T-helper 1 cell treated with Interleukin-12 subunit alpha and Interleukin-12 subunit beta and Interleukin-4 antibody, amounts not matched to agents 30 ng/mL and 1 ng/mL, for 36 hours (primary cell): ENCODE results near the gene IPP. TPM values are rescaled to one million over a fixed set of nuclear protein-coding genes. Genes with fewer than 3 reads are reported as not detected.
"Not testable (repeated sequence)": the region's sequence is repeated elsewhere in the genome, so short reads cannot be mapped to it uniquely, and the experiment has no call there.

ENCODE experiments used
- intact Hi-C: fragments of 100-400 bp; cut with micrococcal nuclease; formaldehyde crosslinking; loops from one replicate; pipeline ENCODE4 v1.15.1; 2024
- total RNA-seq: library from RNA; stranded (reverse); gene quantifications from 2 replicates; pipeline ENCODE4 v1.2.3, GENCODE V29; 2022

IPP gene
- total RNA-seq, 1 donor from 2014 or later: 12.5 TPM

DNA sequence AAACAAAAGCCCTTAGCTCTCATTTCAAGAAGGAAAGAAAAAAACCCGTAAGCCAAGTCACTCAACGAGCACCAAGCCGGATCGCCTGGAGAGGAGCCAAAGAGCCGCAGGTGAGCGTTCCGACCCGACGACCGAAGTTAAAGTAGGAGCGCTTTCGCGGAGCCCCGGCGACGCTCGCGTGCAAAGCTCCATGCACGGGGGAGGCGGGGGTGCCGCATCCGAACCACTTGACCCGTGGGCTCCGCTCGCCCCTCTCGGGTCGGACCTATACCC is 64.5 kb downstream of the IPP start:
- intact Hi-C loops: loop anchor here (1.0 to 10.0 kb wide), 24 partner anchors 136 to 1751 kb away; partner anchors contain the start of genes AKR1A1, ARMH1, ATP6V0B and BTBD19

DNA sequence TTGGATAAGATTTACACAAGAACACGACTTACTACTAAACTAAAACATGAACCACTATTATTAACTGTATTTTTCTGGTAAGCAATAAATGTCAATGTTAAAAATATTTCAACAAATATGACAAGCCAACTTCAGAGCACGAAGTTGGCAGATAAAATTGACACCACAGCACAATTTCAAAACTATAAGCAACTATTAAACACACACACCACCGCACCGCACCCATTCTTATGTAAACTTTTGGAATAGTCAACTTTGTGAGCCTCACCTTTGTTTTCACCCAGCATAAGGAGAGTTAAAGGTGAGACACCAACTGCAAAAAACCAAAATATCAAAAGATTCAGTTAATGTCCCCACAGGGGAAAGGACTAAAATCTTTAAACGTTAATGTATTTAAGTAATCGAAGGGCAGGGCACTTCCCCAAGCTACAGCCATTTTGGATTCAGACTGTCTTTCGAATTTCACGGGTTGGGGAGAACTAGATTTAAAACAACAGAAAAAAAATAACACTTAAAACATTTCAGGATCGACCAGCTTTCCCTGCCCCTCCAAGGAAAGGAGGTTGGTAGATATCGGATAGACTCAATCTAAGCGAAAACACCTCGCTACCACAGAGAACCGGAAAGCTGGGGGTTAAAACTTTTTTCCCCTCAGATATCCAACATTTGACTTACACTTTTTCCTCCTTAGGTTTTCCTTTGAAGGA is 65.0 kb downstream of the IPP start:
- intact Hi-C loops: loop anchor here (1.0 to 10.0 kb wide), 24 partner anchors 135 to 1752 kb away; partner anchors contain the start of genes AKR1A1, ARMH1, ATP6V0B and BTBD19

DNA sequence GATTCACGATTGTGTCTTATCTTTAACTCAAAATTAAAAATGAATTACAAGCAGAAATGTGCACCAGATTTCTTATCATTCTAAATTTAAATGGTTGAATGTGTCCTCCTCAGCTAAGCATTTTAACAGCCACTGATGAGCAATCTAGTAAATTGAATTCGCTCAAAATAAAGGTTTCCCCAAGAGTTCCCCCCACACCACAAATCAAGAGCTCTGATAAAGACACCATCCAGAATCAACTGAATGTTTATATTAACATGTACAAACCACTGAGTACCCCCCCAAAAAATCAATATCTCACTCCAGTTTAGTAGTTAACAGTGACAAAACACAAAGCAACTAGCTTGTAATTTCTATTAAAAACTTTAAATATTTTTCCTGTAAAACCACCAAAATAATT is 66.1 kb downstream of the IPP start:
- intact Hi-C loops: loop anchor here (10.0 kb wide), 3 partner anchors 1470 to 1740 kb away; partner anchors contain the start of genes DMAP1, IPO13 and SLC6A9

DNA sequence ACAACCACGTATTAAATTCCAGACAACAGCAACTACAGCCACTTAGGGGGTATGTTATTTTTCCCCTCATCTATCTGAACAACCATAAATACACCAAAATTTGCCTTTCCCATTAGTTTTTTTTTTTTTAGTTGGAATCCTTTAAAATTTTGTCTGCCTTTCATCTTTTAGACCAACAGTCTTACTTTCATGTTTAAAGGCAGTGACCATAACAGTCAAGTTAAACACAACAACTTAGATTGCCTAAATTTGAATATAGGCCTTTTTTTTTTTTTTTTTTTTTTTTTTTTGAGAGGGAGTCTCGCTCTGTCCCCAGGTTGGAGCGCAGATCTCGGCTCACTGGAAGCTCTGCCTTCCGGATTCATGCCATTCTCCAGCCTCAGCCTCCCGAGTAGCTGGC is 67.5 kb downstream of the IPP start:
- intact Hi-C loops: loop anchor here (10.0 kb wide), 3 partner anchors 1468 to 1738 kb away; partner anchors contain the start of genes DMAP1, IPO13 and SLC6A9

DNA sequence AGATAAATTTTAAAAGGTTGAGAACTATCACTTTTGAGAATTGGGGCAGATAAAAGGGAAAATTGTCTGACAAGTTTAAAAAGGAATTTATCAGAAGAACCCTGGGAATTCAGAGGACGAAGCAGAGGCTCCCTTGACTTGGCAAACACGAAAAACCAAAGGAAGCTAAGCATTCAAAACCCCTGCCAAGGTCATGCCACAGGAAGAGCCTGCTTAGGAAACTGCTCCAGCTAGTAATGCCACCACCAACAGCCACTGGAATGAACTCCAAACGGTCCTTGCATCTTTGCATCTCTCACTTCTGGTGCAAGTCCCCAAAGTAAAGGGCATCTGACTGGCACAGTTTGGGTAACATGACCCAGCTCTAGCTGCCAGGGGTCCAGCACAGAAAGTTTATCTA is 71.3 kb downstream of the IPP start:
- intact Hi-C loops: no loop called here

DNA sequence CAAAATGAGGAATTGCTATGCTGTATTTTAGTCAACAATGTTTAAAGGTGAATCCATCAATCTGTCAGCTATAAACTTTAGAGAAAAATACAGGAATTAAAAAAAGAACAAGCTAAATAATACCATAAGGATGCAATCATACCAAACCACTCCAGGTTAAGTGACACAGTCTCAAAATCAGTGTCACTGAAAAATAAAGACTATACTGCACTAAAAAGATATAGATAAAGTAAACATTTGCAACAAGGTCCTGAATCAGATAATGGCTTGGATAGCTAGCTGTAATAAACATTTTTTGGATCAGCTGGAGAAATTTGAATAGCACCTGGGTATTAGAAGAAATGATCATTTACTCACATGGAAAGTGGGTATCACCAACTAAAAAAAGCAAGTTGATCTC is 72.0 kb downstream of the IPP start:
- intact Hi-C loops: no loop called here

DNA sequence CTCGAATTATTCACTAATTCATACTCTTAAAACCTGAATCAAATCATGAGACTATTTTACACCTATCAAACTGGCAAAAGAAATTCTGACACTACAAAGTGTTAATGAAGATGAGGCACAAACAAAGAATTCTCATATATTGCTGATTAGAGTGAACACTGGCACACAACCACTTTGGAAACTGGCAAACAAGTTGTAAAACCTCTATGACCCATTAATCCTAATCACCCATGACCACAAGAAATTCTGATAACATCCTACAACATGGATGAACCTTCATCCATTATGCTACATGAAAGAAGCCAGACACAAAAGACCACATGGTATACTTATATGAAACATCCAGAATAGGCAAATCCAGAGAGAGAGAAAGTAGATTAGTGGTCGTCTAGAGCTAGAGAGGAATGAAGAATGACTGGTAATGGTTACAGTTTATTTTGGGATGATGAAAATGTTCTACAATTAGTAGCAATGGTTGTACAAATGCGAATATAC is 72.7 kb downstream of the IPP start:
- intact Hi-C loops: no loop called here

DNA sequence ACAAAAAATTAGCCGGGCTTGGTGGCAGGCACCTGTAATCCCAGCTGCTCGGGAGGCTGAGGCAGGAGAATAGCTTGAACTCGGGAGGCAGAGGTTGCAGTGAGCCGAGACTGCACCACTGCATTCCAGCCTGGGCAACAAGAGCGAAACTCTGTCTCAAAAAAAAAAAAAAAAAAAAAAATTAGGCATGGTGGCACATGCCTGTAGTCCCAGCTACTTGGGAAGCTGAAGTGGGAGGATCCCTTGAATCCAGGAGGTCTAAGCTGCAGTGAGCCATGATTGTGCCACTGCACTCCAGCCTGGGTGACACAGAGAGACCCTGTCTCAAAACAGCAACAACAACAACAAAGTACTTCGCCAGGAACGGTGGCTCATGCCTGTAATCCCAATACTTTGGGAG is 73.9 kb downstream of the IPP start:
- intact Hi-C loops: not testable (repeated sequence)

DNA sequence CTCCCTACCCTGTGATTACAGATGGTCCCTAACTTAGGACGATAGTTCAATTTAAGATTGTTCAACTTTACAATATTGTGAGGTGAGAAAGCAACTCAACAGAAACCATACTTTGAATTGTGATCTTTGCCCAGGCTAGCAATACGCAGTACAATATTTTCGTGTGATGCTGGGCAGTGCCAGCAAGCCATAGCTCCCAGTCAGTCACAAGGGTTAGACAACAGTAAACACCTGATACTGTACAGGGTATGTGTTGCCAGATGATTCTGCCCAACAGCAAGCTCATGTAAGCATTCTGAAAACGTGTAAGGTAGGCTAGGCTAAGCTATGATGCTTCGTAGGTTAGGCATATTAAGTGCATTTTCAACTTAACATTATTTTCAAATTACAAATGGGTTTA is 76.0 kb downstream of the IPP start:
- intact Hi-C loops: no loop called here

DNA sequence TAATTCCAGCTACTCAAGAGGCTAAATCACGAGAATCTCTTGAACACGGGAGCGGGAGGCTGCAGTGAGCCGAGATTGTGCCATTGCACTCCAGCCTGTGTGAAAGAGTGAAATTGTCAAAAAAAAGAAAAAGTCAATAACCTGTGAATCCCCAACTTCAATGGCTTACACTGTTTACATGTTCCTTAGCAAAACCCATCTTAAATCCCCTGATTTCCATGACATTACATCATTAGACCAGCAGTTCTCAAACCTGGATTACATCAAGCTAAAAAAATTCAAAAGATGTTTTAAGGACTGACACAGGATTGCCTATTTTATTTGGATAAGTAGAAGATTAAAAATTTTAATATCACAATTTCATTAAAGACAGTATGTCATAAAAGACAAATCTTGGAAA is 76.5 kb downstream of the IPP start:
- intact Hi-C loops: no loop called here

DNA sequence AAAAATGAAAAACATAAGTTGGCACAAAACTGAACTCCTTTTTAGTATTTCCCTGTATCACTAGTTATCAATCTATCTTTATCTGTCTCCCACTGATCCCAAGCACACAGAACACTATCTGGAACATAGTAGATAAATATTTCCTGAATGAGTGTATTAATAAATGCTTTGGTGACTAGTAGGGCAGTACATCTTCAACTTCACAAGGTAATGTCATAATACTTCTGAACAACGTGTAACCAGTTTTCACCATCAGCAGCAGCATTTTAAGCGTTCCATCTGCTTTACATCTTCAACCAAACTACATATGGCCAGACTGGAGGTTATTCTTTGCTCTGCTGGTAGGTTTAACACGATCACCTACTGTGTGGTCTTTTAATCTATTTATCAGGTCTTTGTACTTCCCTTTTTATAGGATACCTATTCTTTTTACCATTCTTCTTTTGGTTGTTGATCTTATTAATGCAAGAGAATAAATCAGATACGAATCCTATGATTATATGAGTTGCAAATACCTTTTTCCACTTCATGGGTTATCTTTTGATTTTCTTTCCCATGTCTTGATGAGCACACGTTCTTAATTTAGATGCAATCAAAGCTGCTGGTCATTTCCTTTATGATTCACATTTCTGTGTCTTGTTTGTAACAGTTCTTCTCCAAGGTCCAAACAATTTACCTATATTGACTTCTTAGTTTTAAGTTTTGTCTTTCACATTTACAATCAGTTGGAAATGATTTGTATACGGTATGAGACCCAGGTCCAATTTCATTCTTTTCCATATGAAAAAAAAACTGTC is 80.4 kb downstream of the IPP start:
- intact Hi-C loops: no loop called here

DNA sequence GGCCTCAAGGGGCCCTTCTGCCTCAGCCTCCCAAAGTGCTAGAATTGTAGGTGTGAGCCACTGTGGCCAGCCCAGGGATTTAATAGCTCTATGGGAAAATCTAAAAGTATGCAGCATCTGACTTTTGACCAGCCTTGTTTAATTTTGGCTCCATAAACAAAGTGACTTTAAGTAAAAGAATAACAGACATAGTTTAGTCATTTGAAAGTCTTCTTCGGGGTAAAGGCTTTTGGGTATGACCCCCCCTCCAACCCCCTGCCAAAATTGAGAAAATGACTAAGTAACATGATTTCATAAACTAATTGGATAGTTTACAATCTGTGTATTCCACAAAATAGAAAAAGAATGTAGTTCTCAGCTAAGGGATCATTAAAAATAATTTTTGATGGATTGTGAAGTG is 81.1 kb downstream of the IPP start:
- intact Hi-C loops: no loop called here

DNA sequence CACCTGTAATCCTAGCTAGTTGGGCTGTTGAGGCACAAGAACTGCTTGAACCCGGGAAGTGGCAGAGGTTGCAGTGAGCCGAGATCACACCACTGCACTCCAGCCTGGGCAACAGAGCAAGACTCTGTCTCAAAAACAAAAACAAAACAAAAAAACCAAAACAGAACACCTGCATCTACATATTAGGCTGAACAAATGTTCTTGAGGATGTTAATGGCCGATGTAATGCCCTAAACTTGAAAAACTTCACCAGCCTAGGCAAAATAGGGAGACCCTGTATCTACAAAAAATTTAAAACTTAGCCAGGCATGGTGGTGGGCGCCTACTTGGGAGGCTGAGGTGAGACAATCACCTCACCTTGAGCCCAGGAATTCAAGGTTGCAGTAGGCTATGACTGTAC is 81.9 kb downstream of the IPP start:
- intact Hi-C loops: no loop called here

DNA sequence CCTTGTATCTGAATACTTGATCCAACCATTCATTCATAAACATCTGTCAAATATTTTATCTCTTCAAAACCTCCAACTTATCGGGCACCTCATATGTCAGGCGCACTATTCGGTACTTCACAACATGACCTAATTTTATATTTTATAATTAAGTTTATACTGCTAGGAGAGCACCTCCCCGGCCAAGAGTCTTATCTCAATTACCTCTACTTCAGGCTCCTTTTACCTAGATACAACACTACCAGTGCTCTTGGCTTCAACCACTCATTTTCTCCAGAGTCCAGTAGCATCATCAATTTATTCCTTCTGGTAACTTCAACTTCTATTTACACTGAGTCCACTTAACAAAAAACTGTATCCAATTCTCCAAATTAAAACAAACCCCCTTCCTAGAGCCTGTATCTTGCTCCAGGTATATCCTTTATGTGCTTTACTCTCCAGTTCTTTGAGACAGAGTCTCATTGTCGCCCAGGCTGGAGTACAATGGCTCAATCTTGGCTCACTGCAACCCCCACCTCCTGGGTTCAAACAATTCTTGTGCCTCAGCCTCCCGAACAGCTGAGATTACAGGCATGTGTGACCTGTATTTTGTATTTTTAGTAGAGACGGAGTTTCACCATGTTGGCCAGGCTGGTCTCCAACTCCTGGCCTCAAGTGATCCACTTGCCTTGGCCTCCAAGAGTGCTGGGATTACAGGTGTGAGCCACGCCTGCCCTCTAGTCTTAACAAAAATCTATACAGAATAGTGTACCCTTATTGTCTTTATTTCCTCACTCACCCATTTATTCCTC is 82.9 kb downstream of the IPP start:
- intact Hi-C loops: no loop called here

DNA sequence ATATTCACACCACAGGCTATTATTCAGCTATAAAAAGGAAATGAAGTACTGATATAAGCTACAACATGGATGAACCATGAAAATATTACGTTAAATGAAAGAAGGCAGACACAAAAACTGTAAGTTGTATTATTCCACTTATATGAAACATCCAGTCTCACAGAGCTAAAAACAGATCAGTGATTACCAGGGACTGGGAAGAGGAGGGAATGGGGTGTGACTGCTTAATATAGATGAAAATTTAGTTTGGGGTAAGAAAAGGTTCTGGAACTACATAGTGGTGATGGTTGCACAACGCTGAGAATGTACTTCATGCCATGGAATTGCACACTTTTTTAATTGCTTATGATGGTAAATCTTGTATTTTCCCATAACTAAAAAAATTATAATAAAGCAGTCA is 83.6 kb downstream of the IPP start:
- intact Hi-C loops: no loop called here

DNA sequence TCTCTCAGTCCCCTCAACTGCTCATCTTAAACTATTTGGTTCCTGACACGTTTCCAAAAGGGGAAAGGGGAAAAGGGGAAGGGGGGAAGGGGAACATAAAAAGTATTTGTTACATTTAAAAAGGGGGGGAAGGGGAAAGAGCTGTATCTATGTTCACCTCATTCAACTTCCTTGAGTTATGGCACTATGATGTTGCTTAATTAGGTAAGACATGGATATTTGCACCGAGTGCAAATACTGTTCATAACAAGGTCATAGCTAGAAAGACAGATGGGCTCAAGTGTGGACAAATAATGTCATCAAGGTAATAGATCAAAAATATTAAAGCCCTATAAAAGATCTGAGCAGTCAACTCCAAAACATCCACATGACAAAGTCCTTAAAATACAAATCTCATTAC is 90.1 kb downstream of the IPP start:
- intact Hi-C loops: no loop called here

DNA sequence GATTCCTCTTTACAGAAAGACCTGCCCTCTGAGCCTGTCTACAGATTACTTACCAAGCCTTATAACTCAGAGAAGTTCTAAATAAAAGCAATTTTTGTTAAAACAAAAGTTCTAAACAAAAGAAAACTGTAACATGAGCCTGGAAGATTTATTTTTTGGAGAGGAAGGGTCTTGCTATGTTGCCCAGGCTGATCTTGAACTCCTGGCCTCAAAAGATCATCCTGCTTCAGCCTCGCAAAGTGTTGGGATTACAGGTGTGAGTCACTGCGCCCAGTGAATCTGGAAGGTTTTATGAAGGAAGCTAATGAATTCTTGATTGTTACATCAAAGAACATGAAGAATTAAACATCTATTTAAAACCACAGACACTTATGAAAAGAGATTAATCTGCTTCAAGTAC is 91.2 kb downstream of the IPP start:
- intact Hi-C loops: no loop called here

DNA sequence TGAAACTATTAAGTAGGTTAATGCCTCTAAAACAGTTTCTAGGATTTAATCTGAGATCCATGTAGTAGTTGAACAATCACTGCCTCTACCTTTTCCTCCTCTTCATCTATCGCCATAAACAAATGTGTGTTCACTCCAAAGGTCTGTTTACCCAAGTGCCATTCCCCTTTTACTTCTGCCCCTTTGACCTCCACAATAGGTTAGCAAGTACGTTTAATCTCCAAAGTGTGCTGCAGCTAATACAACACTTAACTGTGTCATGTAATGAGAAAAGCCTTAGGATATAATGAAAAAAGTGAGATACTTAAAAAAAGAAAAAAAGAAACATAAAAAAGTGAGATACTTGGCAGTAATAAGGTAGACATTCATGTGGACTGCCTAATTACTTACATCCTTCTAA is 92.3 kb downstream of the IPP start:
- intact Hi-C loops: no loop called here

DNA sequence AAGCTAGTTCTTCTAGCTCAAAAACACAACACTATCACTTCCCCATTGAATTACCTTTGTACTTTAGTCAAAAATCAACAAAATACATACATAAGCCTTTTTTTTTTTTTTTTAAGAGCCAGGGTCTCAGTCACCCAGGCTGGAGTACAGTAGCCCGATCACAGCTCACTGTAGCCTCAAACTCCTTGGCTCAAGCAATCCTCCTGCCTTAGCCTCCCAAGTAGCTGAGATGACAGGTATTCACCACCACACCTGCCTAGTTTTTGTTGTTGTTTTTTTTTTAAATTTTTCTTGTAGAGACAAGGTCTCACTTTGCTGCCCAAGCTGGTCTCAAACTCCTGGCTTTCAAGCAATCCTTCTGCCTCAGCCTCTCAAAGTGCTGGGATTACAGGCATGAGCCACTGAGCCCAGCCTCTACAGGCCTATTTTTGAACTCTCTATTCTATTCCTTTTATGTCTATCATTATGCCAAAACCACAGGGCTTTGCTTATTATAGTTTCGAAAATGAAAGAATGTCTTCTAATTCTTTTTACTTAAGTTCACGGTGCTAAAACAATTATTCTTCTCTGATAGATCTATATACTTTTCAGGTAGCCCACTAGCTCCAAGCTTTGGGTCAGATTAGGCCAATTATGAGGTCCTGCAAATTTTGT is 93.8 kb downstream of the IPP start:
- intact Hi-C loops: no loop called here

DNA sequence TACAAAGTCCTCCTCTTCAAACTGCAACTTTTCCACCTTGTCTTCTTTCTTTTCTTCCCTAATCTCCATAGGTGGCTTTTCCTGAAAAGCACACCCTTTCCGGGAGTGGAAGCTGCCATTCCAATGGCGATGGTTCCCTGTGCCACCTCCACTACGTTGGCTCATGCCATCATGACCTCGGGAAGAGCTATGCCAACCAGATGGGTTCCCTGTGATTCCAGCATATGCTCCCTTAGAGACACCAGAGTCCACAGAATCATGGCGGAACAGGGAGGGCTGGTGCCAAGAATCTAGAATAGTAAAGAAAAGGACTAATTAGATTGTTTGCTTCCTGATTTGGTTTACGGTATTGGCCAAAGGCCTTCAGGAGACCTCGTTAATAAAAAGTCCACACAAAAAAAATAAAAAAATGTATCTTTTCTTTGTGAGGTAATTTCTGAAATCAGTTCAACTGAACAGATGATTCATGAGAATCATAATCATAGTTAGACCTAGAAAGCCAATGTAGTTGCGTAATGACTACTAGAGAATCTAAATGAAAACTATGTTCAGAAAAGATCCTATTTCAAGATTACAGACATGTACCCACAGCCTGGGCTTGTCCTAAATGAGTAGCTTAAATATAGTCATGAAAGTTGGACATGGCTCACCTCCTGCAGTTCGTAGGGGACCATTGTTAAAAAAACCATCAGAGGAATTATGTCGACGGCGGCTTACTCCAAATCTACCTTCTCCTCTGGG is 95.7 kb downstream of the IPP start:
- intact Hi-C loops: no loop called here
